BJ (cell line): ENCODE results near the gene ROR1. TPM values are rescaled to one million over a fixed set of nuclear protein-coding genes. Genes with fewer than 3 reads are reported as not detected.

Source experiments
- CTCF ChIA-PET: fragments of 350-600 bp; formaldehyde crosslinking; extraction: SDS; loops from one replicate; lab custom pipeline; 2021; ENCODE audit warnings: antibody characterized with exemption, inconsistent platforms; lab: Yijun Ruan, JAX
- POLR2A ChIA-PET: fragments of 300-600 bp; sonication (Branson Sonifier 250); formaldehyde crosslinking; extraction: SDS; loops from one replicate; lab custom pipeline; 2021; ENCODE audit warnings: antibody characterized with exemption; lab: Charles Lee
- DNase-seq: peaks from one replicate; pipeline ENCODE4 v3.0.0-alpha.2; 2011; ENCODE audit warnings: low read depth
- H3K27me3 ChIP-seq: 2 replicates; pipeline ENCODE4 v1.6.0; 2011; ENCODE audit warnings: low read length; ENCODE audit not compliant: control insufficient read depth, insufficient read depth
- H3K36me3 ChIP-seq: 2 replicates; pipeline ENCODE4 v1.5.1; 2011; ENCODE audit warnings: low read length; ENCODE audit not compliant: control insufficient read depth, insufficient read depth
- H3K4me3 ChIP-seq: 2 replicates; pipeline ENCODE4 v1.5.1; 2011; ENCODE audit warnings: low read depth, mild to moderate bottlenecking, control low read depth, low read length
- CTCF ChIP-seq: IDR thresholded peaks from 2 replicates; pipeline ENCODE4 v1.5.1; 2011; ENCODE audit warnings: low read depth, mild to moderate bottlenecking, control low read depth, inconsistent platforms, low read length, moderate library complexity; ENCODE audit not compliant: insufficient read depth
- polyA plus RNA-seq: library from polyadenylated mRNA; depleted of rRNA; stranded (reverse); fragments of >200 nt; gene quantifications from 2 replicates; pipeline ENCODE4 v1.2.3, GENCODE V29; 2011

Gene ROR1
- polyA plus RNA-seq, 1 experiment = 4.6 TPM

DNA sequence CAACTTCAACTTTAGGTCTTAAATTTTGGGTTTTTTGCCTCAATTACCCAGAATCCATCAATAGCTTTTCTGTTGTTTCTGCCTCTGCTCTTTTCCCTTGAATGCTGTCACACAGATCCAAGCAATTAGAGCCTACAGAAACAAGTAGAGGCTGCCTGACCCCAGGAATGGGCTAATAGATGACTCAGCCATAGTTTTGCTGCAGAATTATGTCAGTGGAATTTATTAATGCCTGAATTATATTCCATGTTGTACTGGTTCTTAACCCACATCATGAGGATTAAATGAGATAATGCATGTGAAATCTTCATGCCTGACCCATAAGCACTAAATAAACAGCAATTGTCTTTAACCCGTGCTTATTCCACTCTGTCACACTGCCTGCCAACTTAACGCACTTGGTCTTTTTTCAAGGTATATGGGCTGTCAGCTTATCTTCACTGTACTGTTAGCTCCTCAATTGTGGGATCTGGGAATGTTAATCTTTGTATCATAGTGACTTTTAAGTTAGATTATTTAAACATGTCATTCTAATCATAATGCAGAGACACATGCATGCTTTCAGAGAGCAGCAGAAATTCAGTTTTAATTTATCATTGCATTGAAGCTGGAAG lies 213.3 kb downstream of the ROR1 start:
- no peak for DNase-seq
- no peak for TF ChIP-seq CTCF
- no peaks in the 10 kb centered on the region for H3K36me3 ChIP-seq
- CTCF ChIA-PET = interaction anchor here (1.2 kb wide), 1 partner anchor 12 kb away, joined by 4 read pairs; no protein-coding TSS in a partner anchor
- no peaks in the 10 kb centered on the region; the same call in 1 of the 2 replicates for H3K27me3 ChIP-seq
- no peak overlapping the region for H3K4me3 ChIP-seq
- POLR2A ChIA-PET = interaction anchor here (0.5 kb wide), 1 partner anchor 188 kb away, joined by 5 read pairs; no protein-coding TSS in a partner anchor

GRCh38 chr1:63987628-63988024 lies 213.8 kb downstream of the ROR1 start:
- POLR2A ChIA-PET = interaction anchor here (0.5 kb wide), 1 partner anchor 188 kb away, joined by 5 read pairs; no protein-coding TSS in a partner anchor
- no peaks in the 10 kb centered on the region for H3K36me3 ChIP-seq
- no peaks in the 10 kb centered on the region; the same call in 1 of the 2 replicates for H3K27me3 ChIP-seq
- TF ChIP-seq CTCF = no peak
- CTCF ChIA-PET = interaction anchor here (1.2 kb wide), 1 partner anchor 12 kb away, joined by 4 read pairs; no protein-coding TSS in a partner anchor
- no peak for DNase-seq
- no peak overlapping the region for H3K4me3 ChIP-seq

GRCh38 chr1:63988941-63989340 lies 215.1 kb downstream of the ROR1 start:
- H3K4me3 ChIP-seq = no peak overlapping the region
- ChIA-PET POLR2A (no interaction called here), CTCF (no interaction called here)
- H3K27me3 ChIP-seq = no peaks in the 10 kb centered on the region; the same call in 1 of the 2 replicates
- no peaks in the 10 kb centered on the region for H3K36me3 ChIP-seq
- no peak for TF ChIP-seq CTCF
- DNase-seq = no peak

DNA sequence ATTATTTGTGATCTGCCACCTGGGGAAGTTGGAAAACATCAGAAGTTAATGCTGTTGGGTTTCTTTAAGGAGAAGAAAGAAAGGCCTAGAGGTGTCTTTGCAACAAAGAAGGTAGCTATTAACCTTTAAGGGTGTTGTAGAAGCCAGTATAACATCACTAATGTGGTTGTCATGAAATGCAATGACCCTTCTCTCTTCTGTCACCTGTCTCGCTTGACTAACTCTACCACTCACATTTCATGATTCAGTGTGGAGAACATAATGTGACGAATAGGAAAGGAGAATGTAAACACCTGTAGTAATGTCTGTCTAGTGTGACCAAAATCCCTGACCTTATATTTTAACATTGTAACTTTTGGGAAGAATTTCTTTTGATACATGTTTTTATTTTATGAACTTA lies 217.9 kb downstream of the ROR1 start:
- DNase-seq = no peak
- Histone ChIP-seq H3K27me3 (0 out of 2 replicates have a peak, but pooled peaks cover 3% of the 10 kb centered on the region), H3K36me3 (no peaks in the 10 kb centered on the region), H3K4me3 (no peak overlapping the region)
- no peak for TF ChIP-seq CTCF
- ChIA-PET POLR2A (no interaction called here), CTCF (interaction anchor here (1.0 kb wide), 1 partner anchor 13 kb away, joined by 3 read pairs; no protein-coding TSS in a partner anchor)

DNA sequence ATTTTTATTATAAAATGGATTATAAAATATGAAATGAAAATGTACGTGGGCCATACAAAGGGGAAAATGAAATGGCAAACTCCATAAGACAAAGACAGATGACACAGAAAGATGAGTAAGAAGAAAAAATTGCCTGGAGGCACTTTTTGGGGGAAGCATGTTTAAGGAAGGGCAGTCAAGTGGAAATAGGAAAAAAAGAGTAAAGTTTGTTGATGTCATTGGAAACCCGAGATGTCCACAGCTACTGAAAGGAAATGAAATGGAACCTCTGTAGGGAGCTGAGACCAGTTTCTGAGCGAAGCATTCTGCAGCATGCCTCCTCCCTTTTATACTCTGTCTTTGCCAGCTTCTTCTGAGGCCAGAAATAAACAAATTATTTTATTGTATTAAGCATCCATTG lies 226.2 kb downstream of the ROR1 start:
- peak; percentile 9 for DNase-seq
- ChIA-PET CTCF (interaction anchor here (1.0 kb wide), 1 partner anchor 13 kb away, joined by 4 read pairs; no protein-coding TSS in a partner anchor), POLR2A (no interaction called here)
- no peaks in the 10 kb centered on the region for H3K36me3 ChIP-seq
- no peak overlapping the region for H3K4me3 ChIP-seq
- no peak for TF ChIP-seq CTCF
- no peaks in the 10 kb centered on the region for H3K27me3 ChIP-seq
